Stimulated activated CD4-positive, alpha-beta T cell treated with anti-CD3 and anti-CD28 coated beads, Interleukin-2, amount 100 ng/mL, for 24 hours (primary cell): ENCODE measurements around the gene HID1.
"Not testable (repeated sequence)": the region's sequence is repeated elsewhere in the genome, so short reads cannot be mapped to it uniquely, and the experiment has no call there.

ENCODE experiments used
- DNase-seq, 2 donors: peaks; one replicate each; pipeline ENCODE4 v3.0.0-alpha.2; 2020

HID1 gene

GRCh38 chr17:74998783-74999182 lies 26.2 kb upstream of the HID1 start:
- DNase-seq: no peak

- DNase-seq: no peak
These were observed 23.3 kb upstream of the HID1 start for GRCh38 chr17:74995847-74996246.

- DNase-seq: no peak
These were observed 21.9 kb upstream of the HID1 start for GRCh38 chr17:74994440-74994839.

GRCh38 chr17:74992223-74992622 lies 19.7 kb upstream of the HID1 start:
- no peak for DNase-seq

- DNase-seq: no peak
These were observed 18.1 kb upstream of the HID1 start for GRCh38 chr17:74990581-74991105.

GRCh38 chr17:74987909-74988711 lies 15.6 kb upstream of the HID1 start:
- DNase-seq: peak in 1 of 2 donors; percentile 45

GRCh38 chr17:74987418-74987908 lies 14.9 kb upstream of the HID1 start, which contains the start of gene CDR2L:
Gene CDR2L, plus strand, starts transcription at chr17:74987632. Its CDS starts 412 bp downstream, at chr17:74988044.
- DNase-seq: peak; percentile 94 to 96

GRCh38 chr17:74986206-74986576 lies 13.6 kb upstream of the HID1 start:
- no peak for DNase-seq

GRCh38 chr17:74982663-74983313 lies 10.2 kb upstream of the HID1 start:
- not testable (repeated sequence) for DNase-seq

GRCh38 chr17:74981979-74982662 lies 9.6 kb upstream of the HID1 start:
- DNase-seq: peak; percentile 79 to 85

GRCh38 chr17:74981318-74981978 lies 8.9 kb upstream of the HID1 start:
- no peak for DNase-seq

- no peak for DNase-seq
These were observed 7.0 kb upstream of the HID1 start for GRCh38 chr17:74979408-74980146.

GRCh38 chr17:74978240-74978639 lies 5.7 kb upstream of the HID1 start:
- no peak for DNase-seq

- DNase-seq: no peak
These were observed 5.2 kb upstream of the HID1 start for GRCh38 chr17:74977802-74978201.

- DNase-seq: no peak
These were observed 3.4 kb upstream of the HID1 start for GRCh38 chr17:74975943-74976342.

GRCh38 chr17:74972973-74973328 lies 392 bp upstream of the HID1 start:
- no peak for DNase-seq

- DNase-seq: no peak
These were observed 785 bp downstream of the HID1 start for GRCh38 chr17:74971842-74972106.

- DNase-seq: no peak
These were observed 1.3 kb downstream of the HID1 start for GRCh38 chr17:74971069-74971841.

GRCh38 chr17:74970395-74970794 lies 2.2 kb downstream of the HID1 start:
- DNase-seq: no peak

GRCh38 chr17:74969501-74969900 lies 3.1 kb downstream of the HID1 start:
- DNase-seq: not testable (repeated sequence)

GRCh38 chr17:74968361-74968780 lies 4.2 kb downstream of the HID1 start:
- no peak for DNase-seq
